Tibial nerve (tissue), 4 donors: ENCODE results near the gene ZNF575.

ENCODE experiments used
- CTCF ChIP-seq, 5 experiments: fragments of 200-600 bp in 3 of 5; fragments of 450-650 bp in 2 of 5; sonication (generic) in 3 of 5; IDR thresholded peaks; one replicate each; pipeline ENCODE4 v1.5.1; 2016 to 2019; ENCODE audit warnings: antibody characterized with exemption in 5 of 5, mild to moderate bottlenecking in 3 of 5, moderate library complexity in 2 of 5
- EP300 ChIP-seq, 2 donors: sonication (generic); formaldehyde crosslinking; IDR thresholded peaks; one replicate each; pipeline ENCODE4 v1.6.1; 2017; ENCODE audit warnings: antibody characterized with exemption in 2 of 2, mild to moderate bottlenecking in 1 of 2
- POLR2A ChIP-seq, 2 donors: fragments of 450-650 bp; IDR thresholded peaks; one replicate each; pipeline ENCODE4 v1.6.1; 2017; ENCODE audit warnings: antibody characterized with exemption in 2 of 2, mild to moderate bottlenecking in 2 of 2, moderate library complexity in 2 of 2

- TF ChIP-seq EP300 (IDR thresholded peaks at IDR 0.05) (no peak), CTCF (IDR thresholded peaks at IDR 0.05) (no peak), POLR2A (IDR thresholded peaks at IDR 0.05) (no peak)
These were observed 11.1 kb downstream of the ZNF575 start for GRCh38 chr19:43544077-43544476.
